Body of pancreas (tissue), 4 donors: Measurements from ENCODE around the gene CUEDC1. TPM values are rescaled to one million over a fixed set of nuclear protein-coding genes. Genes with fewer than 3 reads are reported as not detected.

Experiments used
- ATAC-seq: fragments of 150-250 bp; one replicate; pipeline ENCODE4 v1.9.1; 2016
- DNase-seq, 4 donors: peaks; one replicate each; pipeline ENCODE4 v3.0.0-alpha.2; 2019
- H3K27ac ChIP-seq, 4 donors: fragments of 200-600 bp; sonication (generic); 1 replicate in 3 of 4; 2 replicates in 1 of 4; pipeline versions ENCODE4 v1.5.1 to v1.6.1; 2016 to 2019; ENCODE audit warnings: mild to moderate bottlenecking in 1 of 4, mixed read lengths in 1 of 4, moderate library complexity in 1 of 4
- H3K27me3 ChIP-seq, 2 donors: fragments of 200-600 bp; sonication (generic); one replicate each; pipeline ENCODE4 v1.6.0; 2016; ENCODE audit warnings: mild to moderate bottlenecking in 1 of 2
- H3K36me3 ChIP-seq, 2 donors: fragments of 200-600 bp; sonication (generic); replicated peaks in 1 of 2; 2 replicates each; pipeline ENCODE4 v1.5.1; 2016; ENCODE audit warnings: low read depth in 2 of 2; ENCODE audit not compliant: insufficient read depth in 1 of 2
- H3K4me1 ChIP-seq: fragments of 200-600 bp; sonication (generic); one replicate; pipeline ENCODE4 v1.6.0; 2016
- H3K4me3 ChIP-seq, 2 donors: fragments of 200-600 bp; sonication (generic); 1 replicate in 1 of 2; 2 replicates in 1 of 2; pipeline ENCODE4 v1.5.1; 2016 to 2019
- H3K9me3 ChIP-seq, 3 donors: fragments of 200-600 bp; sonication (generic); 1 replicate in 2 of 3; 2 replicates in 1 of 3; pipeline ENCODE4 v1.5.1; 2016
- CTCF ChIP-seq, 7 experiments: fragments of 450-650 bp in 4 of 7; fragments of 200-600 bp in 3 of 7; sonication (generic) in 3 of 7; IDR thresholded peaks; one replicate each; pipeline ENCODE4 v1.5.1; 2016 to 2019; ENCODE audit warnings: antibody characterized with exemption in 7 of 7
- POLR2A ChIP-seq, 3 donors: fragments of 450-650 bp; IDR thresholded peaks; one replicate each; pipeline ENCODE4 v1.6.1; 2016; ENCODE audit warnings: antibody characterized with exemption in 3 of 3, mild to moderate bottlenecking in 2 of 3
- WGBS, 2 donors: methylation state at CpG; one replicate each; pipeline ENCODE4 v1.1.5; 2017; 5-methylcytosine and 5-hydroxymethylcytosine counted together
- intact Hi-C: fragments of 100-400 bp; cut with DNase I; formaldehyde crosslinking; loops from one replicate; pipeline ENCODE4 v1.15.1; 2023
- total RNA-seq, 2 donors: library from RNA; depleted of rRNA; stranded (reverse); fragments of >200 nt; gene quantifications; one replicate each; pipeline ENCODE4 v1.1.0, GENCODE V29; 2016

The CUEDC1 gene
- total RNA-seq, 2 donors from 2014 or later = 35.8 to 48.1 TPM

- ATAC-seq (no peak), DNase-seq (no peak)
- Histone ChIP-seq H3K9me3 (no peaks in the 10 kb centered on the region), H3K27me3 (no peaks in the 10 kb centered on the region), H3K4me3 (no peak overlapping the region), H3K4me1 (peaks cover 14% of the 10 kb centered on the region), H3K27ac (no peak overlapping the region), H3K36me3 (peaks cover 0 to 11% of the 10 kb centered on the region in 2 donors)
- 23 to 44% methylated on average over 1 of the region's 1 CpG for WGBS, 2 donors
- TF ChIP-seq CTCF (IDR thresholded peaks at IDR 0.05) = no peak
- TF ChIP-seq POLR2A (IDR thresholded peaks at IDR 0.05) = no peak
- intact Hi-C loops = no loop called here
Measured at GRCh38 chr17:57972151-57972550, 16.9 kb upstream of the CUEDC1 start.

- no peak for ATAC-seq
- H3K27ac ChIP-seq = no peak overlapping the region
- WGBS, 2 donors = 73 to 75% methylated on average over 10 of the region's 10 CpGs
Measured at GRCh38 chr17:57971572-57971971, 16.4 kb upstream of the CUEDC1 start.

GRCh38 chr17:57970710-57971109, 15.5 kb upstream of the CUEDC1 start:
- H3K9me3 ChIP-seq = no peaks in the 10 kb centered on the region
- 30 to 35% methylated on average over 4 of the region's 4 CpGs for WGBS, 2 donors
- peaks cover 0 to 5% of the 10 kb centered on the region in 2 donors for H3K36me3 ChIP-seq
- intact Hi-C loops = no loop called here
- H3K4me1 ChIP-seq = peaks cover 10% of the 10 kb centered on the region
- no peak overlapping the region for H3K4me3 ChIP-seq
- no peak for DNase-seq
- no peak overlapping the region for H3K27ac ChIP-seq
- no peaks in the 10 kb centered on the region for H3K27me3 ChIP-seq
- no peak for ATAC-seq
- TF ChIP-seq CTCF (IDR thresholded peaks at IDR 0.05) = no peak
- TF ChIP-seq POLR2A (IDR thresholded peaks at IDR 0.05) = no peak

More at GRCh38 chr17:57971572-57971971, 16.4 kb upstream of the CUEDC1 start:
- no peak overlapping the region for H3K4me3 ChIP-seq
- intact Hi-C loops = no loop called here
- H3K9me3 ChIP-seq = no peaks in the 10 kb centered on the region
- no peaks in the 10 kb centered on the region for H3K27me3 ChIP-seq
- DNase-seq = no peak
- peaks cover 14% of the 10 kb centered on the region for H3K4me1 ChIP-seq
- H3K36me3 ChIP-seq = peaks cover 0 to 5% of the 10 kb centered on the region in 2 donors
- TF ChIP-seq CTCF (IDR thresholded peaks at IDR 0.05) = no peak
- no peak for TF ChIP-seq POLR2A (IDR thresholded peaks at IDR 0.05)

- DNase-seq = no peak
- H3K36me3 ChIP-seq = peaks cover 0 to under 1% of the 10 kb centered on the region in 2 donors
- no peaks in the 10 kb centered on the region for H3K27me3 ChIP-seq
- H3K27ac ChIP-seq = no peak overlapping the region
- ATAC-seq = no peak
- TF ChIP-seq CTCF (IDR thresholded peaks at IDR 0.05) (no peak), POLR2A (IDR thresholded peaks at IDR 0.05) (no peak)
- no peaks in the 10 kb centered on the region for H3K9me3 ChIP-seq
- H3K4me1 ChIP-seq = no peaks in the 10 kb centered on the region
- intact Hi-C loops = no loop called here
- 30 to 45% methylated on average over 1 of the region's 1 CpG for WGBS, 2 donors
- H3K4me3 ChIP-seq = no peak overlapping the region
Measured at GRCh38 chr17:57968456-57968855, 13.2 kb upstream of the CUEDC1 start.

GRCh38 chr17:57966875-57967274, 11.7 kb upstream of the CUEDC1 start:
- 73 to 78% methylated on average over 5 of the region's 5 CpGs for WGBS, 2 donors
- DNase-seq (no peak), ATAC-seq (no peak)
- H3K9me3 ChIP-seq = no peaks in the 10 kb centered on the region
- H3K4me3 ChIP-seq = no peak overlapping the region
- no peaks in the 10 kb centered on the region for H3K27me3 ChIP-seq
- no peaks in the 10 kb centered on the region for H3K4me1 ChIP-seq
- no peak overlapping the region for H3K27ac ChIP-seq
- TF ChIP-seq POLR2A (IDR thresholded peaks at IDR 0.05) (no peak), CTCF (IDR thresholded peaks at IDR 0.05) (no peak)
- H3K36me3 ChIP-seq = no peaks in the 10 kb centered on the region
- intact Hi-C loops = no loop called here
